AG04450 (cell line): ENCODE data around the gene PDSS2. TPM values are rescaled to one million over a fixed set of nuclear protein-coding genes. Genes with fewer than 3 reads are reported as not detected.

Experiments used
- CTCF ChIA-PET: fragments of 300-600, 350-600 bp; formaldehyde crosslinking; extraction: SDS; loops from one replicate; lab custom pipeline; 2022; ENCODE audit warnings: antibody characterized with exemption, inconsistent platforms; lab: Charles Lee
- POLR2A ChIA-PET: fragments of 350-600 bp; formaldehyde crosslinking; extraction: SDS; loops from one replicate; lab custom pipeline; 2021; ENCODE audit warnings: antibody characterized with exemption, inconsistent platforms; lab: Yijun Ruan, JAX
- DNase-seq: peaks from one replicate; pipeline ENCODE4 v3.0.0-alpha.2; 2011; ENCODE audit warnings: low read depth, low spot score
- H3K27ac ChIP-seq: one replicate; pipeline ENCODE4 v1.5.1; 2012; ENCODE audit warnings: low read depth, low read length, control low read depth
- H3K27me3 ChIP-seq: one replicate; pipeline ENCODE4 v1.6.0; 2012; ENCODE audit warnings: low read length; ENCODE audit not compliant: control insufficient read depth, insufficient read depth
- H3K4me3 ChIP-seq: 2 replicates; pipeline ENCODE4 v1.5.1; 2011; ENCODE audit warnings: mild to moderate bottlenecking, low read depth, low read length, control low read depth
- H3K9me3 ChIP-seq: 2 replicates; pipeline ENCODE4 v1.5.1; 2012; ENCODE audit warnings: low read length; ENCODE audit not compliant: control insufficient read depth, insufficient read depth
- polyA plus RNA-seq: library from polyadenylated mRNA; depleted of rRNA; stranded (reverse); fragments of >200 nt; gene quantifications from 2 replicates; pipeline ENCODE4 v1.2.3, GENCODE V29; 2011
- TF ChIP-seq, protein P1 (sequence below): IDR thresholded peaks from 2 replicates; pipeline ENCODE4 v1.5.1; 2011; ENCODE audit warnings: low read depth, low read length, control low read depth, inconsistent platforms

Gene PDSS2
- polyA plus RNA-seq, 1 experiment: 19.1 TPM

DNA sequence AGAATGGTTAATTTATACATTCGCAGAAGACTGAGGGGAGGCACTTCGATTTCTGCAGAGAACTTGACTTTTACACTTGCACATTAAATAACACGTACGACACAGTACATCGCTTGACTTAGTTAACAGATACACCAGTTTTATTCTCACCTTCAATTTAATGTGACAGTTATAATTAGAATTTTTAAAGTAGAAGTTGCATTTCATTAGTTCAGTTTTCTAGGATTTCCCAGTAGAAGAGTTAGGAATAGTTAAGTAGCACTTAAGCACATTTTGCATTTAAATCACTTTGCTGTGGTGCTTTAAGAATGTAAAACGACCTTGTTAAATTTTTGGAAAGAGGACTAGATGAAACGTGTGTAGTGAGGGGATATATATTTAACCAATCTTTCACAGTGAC lies 342.4 kb downstream of the PDSS2 start:
- peaks cover 6% of the 10 kb centered on the region for H3K27me3 ChIP-seq
- TF ChIP-seq, protein P1, sequence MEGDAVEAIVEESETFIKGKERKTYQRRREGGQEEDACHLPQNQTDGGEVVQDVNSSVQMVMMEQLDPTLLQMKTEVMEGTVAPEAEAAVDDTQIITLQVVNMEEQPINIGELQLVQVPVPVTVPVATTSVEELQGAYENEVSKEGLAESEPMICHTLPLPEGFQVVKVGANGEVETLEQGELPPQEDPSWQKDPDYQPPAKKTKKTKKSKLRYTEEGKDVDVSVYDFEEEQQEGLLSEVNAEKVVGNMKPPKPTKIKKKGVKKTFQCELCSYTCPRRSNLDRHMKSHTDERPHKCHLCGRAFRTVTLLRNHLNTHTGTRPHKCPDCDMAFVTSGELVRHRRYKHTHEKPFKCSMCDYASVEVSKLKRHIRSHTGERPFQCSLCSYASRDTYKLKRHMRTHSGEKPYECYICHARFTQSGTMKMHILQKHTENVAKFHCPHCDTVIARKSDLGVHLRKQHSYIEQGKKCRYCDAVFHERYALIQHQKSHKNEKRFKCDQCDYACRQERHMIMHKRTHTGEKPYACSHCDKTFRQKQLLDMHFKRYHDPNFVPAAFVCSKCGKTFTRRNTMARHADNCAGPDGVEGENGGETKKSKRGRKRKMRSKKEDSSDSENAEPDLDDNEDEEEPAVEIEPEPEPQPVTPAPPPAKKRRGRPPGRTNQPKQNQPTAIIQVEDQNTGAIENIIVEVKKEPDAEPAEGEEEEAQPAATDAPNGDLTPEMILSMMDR: no peak
- H3K4me3 ChIP-seq: no peak overlapping the region
- no peak overlapping the region for H3K27ac ChIP-seq
- H3K9me3 ChIP-seq: no peaks in the 10 kb centered on the region
- ChIA-PET POLR2A (interaction anchor here (0.6 kb wide), 1 partner anchor 8 kb away, joined by 8 read pairs; no protein-coding TSS in a partner anchor), CTCF (interaction anchor here (1.9 kb wide), 1 partner anchor 10 kb away, joined by 4 read pairs; no protein-coding TSS in a partner anchor)
- no peak for DNase-seq

DNA sequence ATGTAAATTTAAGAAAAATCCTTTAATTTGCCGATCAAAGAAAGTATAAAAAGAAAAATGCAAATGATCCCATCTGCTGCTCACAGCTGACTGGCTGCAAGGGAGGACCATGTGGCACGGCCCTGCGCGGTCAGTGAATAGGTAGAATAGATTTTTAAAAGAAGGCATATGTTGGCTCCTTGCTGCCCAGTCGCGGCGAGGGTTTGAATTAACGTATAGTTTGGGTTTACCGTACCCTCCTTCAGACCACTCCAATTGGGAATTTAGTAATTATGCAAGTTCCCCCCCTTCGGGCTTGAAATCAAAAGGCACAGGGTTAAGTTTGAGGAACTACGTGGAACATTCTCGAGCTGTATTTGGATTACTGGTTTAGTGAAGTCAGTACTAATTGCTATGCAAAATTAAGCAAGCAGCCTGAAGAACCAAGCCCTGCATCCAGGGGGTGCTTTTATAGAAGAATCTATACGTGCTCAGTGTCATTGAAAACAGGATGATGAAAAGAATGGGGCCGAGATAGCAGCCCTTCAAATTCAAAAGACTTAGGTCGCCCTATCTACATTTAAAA lies 343.0 kb downstream of the PDSS2 start:
- peaks cover 6% of the 10 kb centered on the region for H3K27me3 ChIP-seq
- H3K4me3 ChIP-seq: peak overlapping the region; percentile 62
- no peaks in the 10 kb centered on the region for H3K9me3 ChIP-seq
- CTCF ChIA-PET: interaction anchor here (1.9 kb wide), 1 partner anchor 9 kb away, joined by 4 read pairs; no protein-coding TSS in a partner anchor
- TF ChIP-seq, protein P1: peak; percentile 37
- DNase-seq: no peak
- H3K27ac ChIP-seq: no peak overlapping the region
- POLR2A ChIA-PET: interaction anchor here (0.6 kb wide), 2 partner anchors 112 to 124 kb away, joined by 6 to 7 read pairs; no protein-coding TSS in a partner anchor

DNA sequence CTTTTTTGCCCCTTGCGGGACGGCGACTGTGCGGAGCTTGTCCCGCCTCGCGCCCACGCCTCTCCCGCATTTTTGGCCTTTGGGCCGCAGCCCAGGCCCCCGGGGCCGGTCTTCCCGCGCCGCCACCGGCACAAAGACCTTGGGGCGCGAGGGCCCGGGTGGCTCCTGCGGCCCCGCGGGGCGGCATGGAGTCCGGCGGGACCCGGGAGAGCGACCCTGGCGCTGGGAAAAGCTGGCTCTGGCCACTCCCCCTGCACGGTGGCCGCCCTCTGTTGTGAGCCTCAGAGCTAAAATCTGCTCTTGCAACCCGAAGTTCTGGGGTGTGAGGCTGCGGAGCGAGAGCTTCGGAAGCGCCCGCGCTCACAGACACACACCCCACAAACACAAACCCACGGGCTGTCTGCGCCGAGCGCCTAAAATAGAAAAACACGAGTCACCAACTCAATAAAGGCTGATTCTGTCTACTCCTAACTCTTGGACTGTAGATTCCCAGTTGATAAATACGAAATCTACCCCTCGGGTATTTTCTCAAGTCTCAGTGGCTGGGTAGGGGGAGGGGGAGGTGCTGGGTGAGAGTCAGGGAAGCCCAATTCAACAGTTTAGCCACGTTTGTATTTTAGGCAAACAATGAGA lies 343.6 kb downstream of the PDSS2 start:
- peaks cover 6% of the 10 kb centered on the region for H3K27me3 ChIP-seq
- H3K4me3 ChIP-seq: peak overlapping the region; percentile 62
- H3K27ac ChIP-seq: no peak overlapping the region
- H3K9me3 ChIP-seq: no peaks in the 10 kb centered on the region
- DNase-seq: no peak
- TF ChIP-seq, protein P1: no peak
- POLR2A ChIA-PET: interaction anchor here (0.5 to 0.6 kb wide), 4 partner anchors 111 to 526 kb away, joined by 3 to 7 read pairs (median 4); no protein-coding TSS in a partner anchor
- CTCF ChIA-PET: interaction anchor here (0.6 to 1.9 kb wide), 4 partner anchors 9 to 147 kb away, joined by 3 to 4 read pairs (median 3); no protein-coding TSS in a partner anchor

DNA sequence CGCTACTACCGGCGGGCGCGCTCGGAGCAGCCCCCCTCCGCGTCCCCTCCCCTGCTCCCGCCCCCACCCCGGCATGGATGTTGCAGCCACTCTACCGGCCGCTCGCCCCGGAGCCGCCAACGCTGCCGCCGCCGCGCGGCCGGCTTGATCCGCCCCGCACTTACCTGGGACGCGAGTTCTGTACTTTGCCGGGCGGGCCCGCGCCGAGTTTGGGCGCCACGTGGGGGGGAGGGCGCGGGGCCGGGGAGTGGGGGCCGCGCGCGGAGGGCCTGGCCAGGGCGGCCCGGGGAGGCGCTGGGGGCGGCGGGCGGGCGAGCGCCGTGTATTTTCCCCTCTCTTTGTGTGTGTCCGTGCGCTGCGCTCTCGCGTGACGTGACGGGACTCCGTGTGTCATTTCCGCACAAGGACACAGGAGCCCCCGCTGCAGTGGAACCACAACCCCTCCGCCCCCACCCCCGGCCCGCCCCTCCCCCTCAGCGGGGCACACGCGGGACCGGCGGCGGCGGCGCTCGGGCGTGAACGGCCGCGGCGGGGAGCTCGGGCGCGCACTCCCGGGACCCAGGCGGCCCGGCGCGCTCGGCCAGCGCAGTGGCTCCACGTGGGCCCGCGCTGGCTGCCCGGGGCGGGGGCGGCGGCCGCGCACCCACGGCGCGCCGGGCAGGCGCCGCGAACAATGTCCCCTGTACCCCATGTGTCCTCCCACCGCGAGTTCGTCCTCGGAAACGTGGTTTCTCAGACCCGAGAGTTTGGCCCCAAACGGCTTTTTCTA lies 344.3 kb downstream of the PDSS2 start, which contains the start of gene BEND3:
Gene BEND3 (minus strand): TSS at position 590 of the 769 bp plus-strand sequence. CDS start 16,230 bp downstream, outside the sequence.
- no peak within 1 kb of the TSS for H3K27ac ChIP-seq
- TF ChIP-seq, protein P1: no peak
- no peak for DNase-seq
- H3K4me3 ChIP-seq: peak within 1 kb of the TSS; percentile 62
- H3K27me3 ChIP-seq: peaks cover 6% of the 10 kb centered on the region
- ChIA-PET POLR2A (interaction anchor here (0.5 to 0.6 kb wide), 2 partner anchors 513 to 527 kb away, joined by 3 read pairs; no protein-coding TSS in a partner anchor), CTCF (interaction anchor here (0.6 to 1.9 kb wide), 4 partner anchors 8 to 148 kb away, joined by 3 to 4 read pairs (median 3); no protein-coding TSS in a partner anchor)
- H3K9me3 ChIP-seq: no peaks in the 10 kb centered on the region
